K562 (cell line): ENCODE results near the gene MYO18B. TPM values are rescaled to one million over a fixed set of nuclear protein-coding genes. Genes with fewer than 3 reads are reported as not detected.

Experiments
- ATAC-seq: fragments of 200-7000 bp; cut with Tn5 transposase; 3 replicates; pipeline ENCODE4 v1.9.1; 2020; ENCODE audit warnings: moderate library complexity
- BruUV-seq: library from RNA; stranded (reverse); fragments of 400-500 nt; replicated peaks from 2 replicates; lab custom pipeline; 2021; lab: Mats Ljungman, UMichigan
- CTCF ChIA-PET: fragments of 300-600 bp; formaldehyde crosslinking; extraction: SDS; loops from one replicate; lab custom pipeline; 2021; ENCODE audit warnings: low intra/inter-chr PET ratio; lab: Yijun Ruan, JAX
- POLR2A ChIA-PET: fragments of 300-600, 350-650 bp; sonication (Branson Sonifier 250); formaldehyde crosslinking; extraction: SDS; loops from one replicate; lab custom pipeline; 2021; ENCODE audit warnings: antibody characterized with exemption, inconsistent platforms; lab: Yijun Ruan, JAX
- DNase-seq, 4 experiments: peaks; one replicate each; pipeline versions ENCODE4 v3.0.0 to v3.0.0-alpha.2; 2011 to 2018; ENCODE audit warnings: low spot score in 3 of 4, mixed read lengths in 3 of 4; ENCODE audit errors: extremely low read depth in 1 of 4
- FAIRE-seq: peaks from 2 replicates; lab custom pipeline; 2011; peaks lifted over from hg19 to GRCh38; lab: Jason Lieb, UNC
- H2AFZ ChIP-seq: 2 replicates; pipeline ENCODE4 v1.6.0; 2011; ENCODE audit warnings: low read depth, low read length, control low read depth, inconsistent platforms
- H3K27ac ChIP-seq: fragments of 200-600 bp; 3 replicates; pipeline ENCODE4 v1.8.0; 2011; ENCODE audit warnings: low read depth, mild to moderate bottlenecking, control low read depth, inconsistent platforms, low read length, moderate library complexity, mixed read lengths; ENCODE audit errors: extremely low read depth
- H3K27me3 ChIP-seq, 2 experiments: fragments of 300-600 bp in 1 of 2; 2 replicates in 1 of 2; 3 replicates in 1 of 2; pipeline versions ENCODE4 v1.6.0 to v1.8.0; 2011; ENCODE audit warnings: inconsistent platforms in 2 of 2, low read length in 2 of 2, mild to moderate bottlenecking in 1 of 2, mixed read lengths in 1 of 2, moderate library complexity in 1 of 2; ENCODE audit not compliant: control insufficient read depth in 2 of 2, insufficient read depth in 2 of 2
- H3K36me3 ChIP-seq: fragments of 300-600 bp; 3 replicates; pipeline ENCODE4 v1.8.0; 2011; ENCODE audit warnings: mild to moderate bottlenecking, low read length, inconsistent platforms; ENCODE audit not compliant: control insufficient read depth, insufficient read depth
- H3K4me1 ChIP-seq, 2 experiments: fragments of 200-600 bp in 1 of 2; replicated peaks in 1 of 2; 2 replicates in 1 of 2; 3 replicates in 1 of 2; pipeline versions ENCODE4 v1.5.1 to v1.8.0; 2011; ENCODE audit warnings: inconsistent platforms in 2 of 2, low read length in 2 of 2, mild to moderate bottlenecking in 1 of 2, mixed read lengths in 1 of 2, moderate library complexity in 1 of 2; ENCODE audit not compliant: control insufficient read depth in 2 of 2, insufficient read depth in 2 of 2
- H3K4me2 ChIP-seq: 2 replicates; pipeline ENCODE4 v1.6.1; 2011; ENCODE audit warnings: low read length, control low read depth, inconsistent platforms, mixed read lengths; ENCODE audit not compliant: insufficient read depth
- H3K4me3 ChIP-seq: fragments of 200-600 bp; sonication (generic), shearing (Covaris generic); 2 replicates; pipeline ENCODE4 v1.5.1; 2016; ENCODE audit warnings: control low read depth, inconsistent platforms
- H3K79me2 ChIP-seq: fragments of 200-600 bp; 3 replicates; pipeline ENCODE4 v1.8.0; 2011; ENCODE audit warnings: low read length, inconsistent platforms; ENCODE audit not compliant: control insufficient read depth, insufficient read depth
- H3K9ac ChIP-seq, 2 experiments: 2 replicates each; pipeline versions ENCODE4 v1.6.0 to v1.6.1; 2011; ENCODE audit warnings: low read depth in 2 of 2, low read length in 2 of 2, control low read depth in 1 of 2, inconsistent platforms in 1 of 2, mild to moderate bottlenecking in 1 of 2, mixed read lengths in 1 of 2; ENCODE audit not compliant: insufficient read depth in 1 of 2
- H3K9me1 ChIP-seq: one replicate; pipeline ENCODE4 v1.6.0; 2011; ENCODE audit warnings: inconsistent platforms, mild to moderate bottlenecking, low read length, moderate library complexity; ENCODE audit not compliant: control insufficient read depth, insufficient read depth
- H3K9me3 ChIP-seq: replicated peaks from 2 replicates; pipeline ENCODE4 v1.5.1; 2011; ENCODE audit warnings: low read depth, low read length, inconsistent platforms; ENCODE audit not compliant: control insufficient read depth, insufficient read depth
- H4K20me1 ChIP-seq: replicated peaks from 2 replicates; pipeline ENCODE4 v1.6.1; 2011; ENCODE audit warnings: low read length, inconsistent platforms, mixed read lengths; ENCODE audit not compliant: control insufficient read depth, insufficient read depth
- CTCF ChIP-seq, 3 experiments: IDR thresholded peaks in 2 of 3; conservative IDR thresholded peaks in 1 of 3; 2 replicates each; pipeline ENCODE4 v1.5.1; 2011 to 2012; ENCODE audit warnings: low read length in 3 of 3, mild to moderate bottlenecking in 3 of 3, control low read depth in 2 of 3, improper control_type of control experiment in 1 of 3, inconsistent platforms in 1 of 3, low read depth in 1 of 3, mixed read lengths in 1 of 3, moderate library complexity in 1 of 3; ENCODE audit not compliant: insufficient read depth in 2 of 3
- FOXA3 ChIP-seq, 2 experiments: fragments of 450-650 bp in 1 of 2; sonication (generic) in 1 of 2; formaldehyde crosslinking; IDR thresholded peaks in 1 of 2; conservative IDR thresholded peaks in 1 of 2; 2 replicates each; pipeline versions ENCODE4 v1.4.0 to v1.8.0; 2020 to 2022; ENCODE audit warnings: mild to moderate bottlenecking in 2 of 2, missing genetic modification reagents in 1 of 2
- HDGF ChIP-seq: fragments of 450-650 bp; IDR thresholded peaks from 2 replicates; pipeline ENCODE4 v1.6.1; 2016
- L3MBTL2 ChIP-seq: fragments of 450-650 bp; IDR thresholded peaks from 2 replicates; pipeline ENCODE4 v1.6.1; 2016; ENCODE audit warnings: mild to moderate bottlenecking, moderate library complexity
- MAFK ChIP-seq: IDR thresholded peaks from 2 replicates; pipeline ENCODE4 v1.6.1; 2011; ENCODE audit warnings: low read length, improper control_type of control experiment
- MIER1 ChIP-seq: fragments of 450-650 bp; IDR thresholded peaks from 2 replicates; pipeline ENCODE4 v1.6.1; 2016; ENCODE audit warnings: antibody characterized with exemption, mild to moderate bottlenecking, low read depth
- PHTF2 ChIP-seq: fragments of 250-450 bp; sonication (Bioruptor Pico); IDR thresholded peaks from 2 replicates; pipeline ENCODE4 v1.5.0; 2021; ENCODE audit warnings: mild to moderate bottlenecking
- POLR2A ChIP-seq: fragments of 450-650 bp; conservative IDR thresholded peaks from 2 replicates; pipeline ENCODE4 v1.6.1; 2016
- POLR2AphosphoS5 ChIP-seq: IDR thresholded peaks from 2 replicates; pipeline ENCODE4 v1.6.1; 2011; ENCODE audit warnings: mild to moderate bottlenecking, low read depth, low read length, moderate library complexity; ENCODE audit not compliant: control insufficient read depth, insufficient read depth
- RBM25 ChIP-seq: fragments of 200-400 bp; formaldehyde crosslinking; IDR thresholded peaks from 2 replicates; pipeline ENCODE4 v1.6.1; 2018; ENCODE audit warnings: low read length, low read depth, moderate library complexity; ENCODE audit not compliant: severe bottlenecking
- TAF1 ChIP-seq: IDR thresholded peaks from 2 replicates; pipeline ENCODE4 v1.6.1; 2011; ENCODE audit warnings: mild to moderate bottlenecking, low read length, moderate library complexity; ENCODE audit not compliant: insufficient read depth, control insufficient read depth, severe bottlenecking; ENCODE audit errors: extremely low read depth
- TAL1 ChIP-seq: fragments of 450-650 bp; IDR thresholded peaks from 2 replicates; pipeline ENCODE4 v1.6.1; 2016; ENCODE audit warnings: mild to moderate bottlenecking
- ZNF217 ChIP-seq: sonication (generic); formaldehyde crosslinking; IDR thresholded peaks from 2 replicates; pipeline ENCODE4 v1.8.0; 2022; ENCODE audit warnings: mild to moderate bottlenecking, missing genetic modification reagents
- ZNF609 ChIP-seq: sonication (generic); formaldehyde crosslinking; IDR thresholded peaks from 2 replicates; pipeline ENCODE4 v1.8.1; 2023; ENCODE audit warnings: missing genetic modification reagents, mild to moderate bottlenecking, borderline replicate concordance
- WGBS: fragments of 100-300 bp; shearing (Covaris generic); methylation state at CpG from one replicate; pipeline ENCODE4 v1.1.6; 2016; ENCODE audit warnings: low coverage, mixed read lengths; ENCODE audit not compliant: insufficient coverage; ENCODE audit errors: missing lambda C conversion rate; 5-methylcytosine and 5-hydroxymethylcytosine counted together
- in situ Hi-C: fragments of 300-500 bp; cut with MboI; formaldehyde crosslinking; loops from 4 replicates; pipeline ENCODE4 v1.15.0; 2018; ENCODE audit warnings: inconsistent platforms, mixed read lengths
- intact Hi-C: fragments of 100-400 bp; cut with micrococcal nuclease; formaldehyde crosslinking; loops from 2 replicates; pipeline ENCODE4 v1.14.2; 2022
- polyA plus RNA-seq, 8 experiments: library from polyadenylated mRNA; depleted of rRNA in 4 of 8; stranded (reverse) in 5 of 8; unstranded in 3 of 8; fragments of >200 nt; fragmentation: Nextera tagmentation in 2 of 8; fragmentation: Illumina TruSeq in 1 of 8; extraction: Ambion mirVana in 2 of 8; extraction: Trizol in 1 of 8; gene quantifications; 2 replicates each; pipeline versions ENCODE4 v1.2.1 to v1.2.3, GENCODE V29; 2011 to 2014; ENCODE audit warnings: inconsistent platforms in 1 of 8, missing spikeins in 1 of 8
- total RNA-seq, 7 experiments: library from RNA; depleted of rRNA in 6 of 7; stranded (reverse); fragments of >200 nt in 6 of 7; fragmentation: Illumina TruSeq in 2 of 7; extraction: Trizol in 2 of 7; gene quantifications; 2 replicates each; pipeline versions ENCODE4 v1.2.1 to v1.2.3, GENCODE V29; 2011 to 2021; ENCODE audit warnings: low replicate concordance in 1 of 7
- TF ChIP-seq, protein P1 (sequence below): fragments of 450-650 bp; IDR thresholded peaks from 2 replicates; pipeline ENCODE4 v1.6.1; 2017; ENCODE audit warnings: antibody characterized with exemption

Gene MYO18B
- total and polyA plus RNA-seq, 9 of the 15 experiments (the other 6 are each of a cell fraction or from before 2014, with no cell fraction given): 0.06 to 7.0 (median 4.3) TPM

GRCh38 chr22:25751174-25751581, 9.2 kb downstream of the MYO18B start:
- Histone ChIP-seq H3K9me3 (no peaks in the 10 kb centered on the region), H3K4me2 (no peak overlapping the region), H4K20me1 (peaks cover 71% of the 10 kb centered on the region), H3K36me3 (peaks cover 4% of the 10 kb centered on the region; the same call in 2 of the 3 replicates), H3K4me3 (no peak overlapping the region), H3K9me1 (no peaks in the 10 kb centered on the region), H3K27me3 (no peaks in the 10 kb centered on the region), H2AFZ (no peak overlapping the region), H3K79me2 (peaks cover 60% of the 10 kb centered on the region), H3K27ac (no peak overlapping the region), H3K9ac (no peak overlapping the region), H3K4me1 (peaks cover 20 to 48% of the 10 kb centered on the region in 2 experiments)
- ATAC-seq: no peak
- in situ Hi-C loops: no loop called here
- ChIA-PET POLR2A (interaction anchor here (0.5 to 5.3 kb wide), 4 partner anchors 9 to 258 kb away, joined by 3 to 51 read pairs (median 5); partner anchors contain the start of gene MYO18B), CTCF (no interaction called here)
- BruUV-seq: no TSS peak
- DNase-seq: no peak
- WGBS: 41% methylated on average over 4 of the region's 4 CpGs
- intact Hi-C loops: no loop called here
- FAIRE-seq: peak; percentile 63
- TF ChIP-seq HDGF: no peak
- peak; percentile 38 for TF ChIP-seq RBM25
- TF ChIP-seq, protein P1, sequence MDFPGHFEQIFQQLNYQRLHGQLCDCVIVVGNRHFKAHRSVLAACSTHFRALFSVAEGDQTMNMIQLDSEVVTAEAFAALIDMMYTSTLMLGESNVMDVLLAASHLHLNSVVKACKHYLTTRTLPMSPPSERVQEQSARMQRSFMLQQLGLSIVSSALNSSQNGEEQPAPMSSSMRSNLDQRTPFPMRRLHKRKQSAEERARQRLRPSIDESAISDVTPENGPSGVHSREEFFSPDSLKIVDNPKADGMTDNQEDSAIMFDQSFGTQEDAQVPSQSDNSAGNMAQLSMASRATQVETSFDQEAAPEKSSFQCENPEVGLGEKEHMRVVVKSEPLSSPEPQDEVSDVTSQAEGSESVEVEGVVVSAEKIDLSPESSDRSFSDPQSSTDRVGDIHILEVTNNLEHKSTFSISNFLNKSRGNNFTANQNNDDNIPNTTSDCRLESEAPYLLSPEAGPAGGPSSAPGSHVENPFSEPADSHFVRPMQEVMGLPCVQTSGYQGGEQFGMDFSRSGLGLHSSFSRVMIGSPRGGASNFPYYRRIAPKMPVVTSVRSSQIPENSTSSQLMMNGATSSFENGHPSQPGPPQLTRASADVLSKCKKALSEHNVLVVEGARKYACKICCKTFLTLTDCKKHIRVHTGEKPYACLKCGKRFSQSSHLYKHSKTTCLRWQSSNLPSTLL: no peak
- TF ChIP-seq FOXA3 (CRISPR knock-in tag; conservative IDR thresholded peaks at IDR 0.05 in 1 of 2, IDR thresholded peaks at IDR 0.05 in 1 of 2): peak in 1 of 2 experiments; percentile 60; a peak in 1 of 4 replicates
- TF ChIP-seq CTCF (IDR thresholded peaks at IDR 0.05 in 2 of 3, conservative IDR thresholded peaks at IDR 0.05 in 1 of 3; ENCODE audit: insufficient read depth in 2 of 3, low read depth in 1 of 3, low read length in 3 of 3): no peak
- peak; percentile 11; the same call in 1 of the 2 replicates for TF ChIP-seq POLR2AphosphoS5
- no peak for TF ChIP-seq POLR2A
- no peak for TF ChIP-seq L3MBTL2
- no peak for TF ChIP-seq PHTF2 (CRISPR knock-in tag)
- no peak for TF ChIP-seq ZNF609 (CRISPR knock-in tag)
- TF ChIP-seq TAF1: no peak
- no peak for TF ChIP-seq MIER1
- peak; percentile 27; the same call in 1 of the 2 replicates for TF ChIP-seq TAL1
- no peak for TF ChIP-seq ZNF217 (CRISPR knock-in tag)
- TF ChIP-seq MAFK: no peak
